HCT116 (cell line): Measurements from ENCODE around the gene GUCA2A. TPM values are rescaled to one million over a fixed set of nuclear protein-coding genes. Genes with fewer than 3 reads are reported as not detected.

Experiments used
- ATAC-seq: fragments of 200-7000 bp; cut with Tn5 transposase; 2 replicates; pipeline ENCODE4 v1.9.1; 2020; ENCODE audit warnings: mild to moderate bottlenecking, moderate library complexity
- BruUV-seq: library from RNA; stranded (reverse); fragments of 400-500 nt; replicated peaks from 2 replicates; lab custom pipeline; 2021; lab: Mats Ljungman, UMichigan
- CTCF ChIA-PET: fragments of 300-600 bp; sonication (Branson Sonifier 250); formaldehyde crosslinking; loops from one replicate; lab custom pipeline; 2021; ENCODE audit warnings: antibody characterized with exemption; lab: Charles Lee
- POLR2A ChIA-PET: fragments of 300-600, 350-600 bp; sonication (Branson Sonifier 250); formaldehyde crosslinking; loops from one replicate; lab custom pipeline; 2021; ENCODE audit warnings: antibody characterized with exemption; lab: Charles Lee
- RAD21 ChIA-PET, 2 experiments: fragments of 300-600 bp; sonication (Branson Sonifier 250); formaldehyde crosslinking; loops; one replicate each; lab custom pipeline; 2023; ENCODE audit warnings: low total read pairs in 2 of 2; ENCODE audit not compliant: uncharacterized antibody in 2 of 2, unreplicated experiment in 2 of 2, low non-redundant PET in 1 of 2; lab: Charles Lee
- DNase-seq: peaks from one replicate; pipeline ENCODE4 v3.0.0-alpha.2; 2010; ENCODE audit warnings: low read depth, low spot score
- H2AFZ ChIP-seq: fragments of 200-600 bp; shearing (Covaris generic), sonication (generic); 2 replicates; pipeline ENCODE4 v1.6.1; 2017; ENCODE audit warnings: low read depth, mixed run types, mixed read lengths, antibody characterized with exemption, low read length; ENCODE audit not compliant: poor library complexity, severe bottlenecking
- H3K27ac ChIP-seq: 2 replicates; pipeline ENCODE4 v1.5.1; 2012; ENCODE audit warnings: low read depth, low read length
- H3K27me3 ChIP-seq: fragments of 200-600 bp; sonication (generic); 2 replicates; pipeline ENCODE4 v1.6.1; 2016; ENCODE audit warnings: mixed run types, low read length, mixed read lengths; ENCODE audit not compliant: insufficient read depth
- H3K36me3 ChIP-seq, 2 experiments: fragments of 200-500 bp in 1 of 2; fragments of 200-600 bp in 1 of 2; sonication (Bioruptor generic) in 1 of 2; sonication (generic) in 1 of 2; 2 replicates each; pipeline versions ENCODE4 v1.5.1 to v1.6.1; 2014 to 2016; ENCODE audit warnings: low read length in 2 of 2, inconsistent platforms in 1 of 2, mixed read lengths in 1 of 2, mixed run types in 1 of 2; ENCODE audit not compliant: insufficient read depth in 2 of 2, control insufficient read depth in 1 of 2
- H3K4me1 ChIP-seq, 2 experiments: fragments of 200-600 bp in 1 of 2; sonication (generic) in 1 of 2; 2 replicates each; pipeline versions ENCODE4 v1.5.1 to v1.6.1; 2012 to 2017; ENCODE audit warnings: low read length in 2 of 2, inconsistent platforms in 1 of 2, mild to moderate bottlenecking in 1 of 2, mixed read lengths in 1 of 2, mixed run types in 1 of 2, moderate library complexity in 1 of 2; ENCODE audit not compliant: insufficient read depth in 2 of 2, control insufficient read depth in 1 of 2
- H3K4me2 ChIP-seq: fragments of 200-600 bp; sonication (generic); 2 replicates; pipeline ENCODE4 v1.6.1; 2017; ENCODE audit warnings: mixed run types, low read length, mixed read lengths
- H3K4me3 ChIP-seq, 2 experiments: fragments of 200-600 bp in 1 of 2; sonication (generic) in 1 of 2; replicated peaks in 1 of 2; 2 replicates each; pipeline ENCODE4 v1.5.1; 2011 to 2016; ENCODE audit warnings: low read length in 2 of 2, control low read depth in 1 of 2, low read depth in 1 of 2, mild to moderate bottlenecking in 1 of 2, mixed read lengths in 1 of 2, mixed run types in 1 of 2
- H3K79me2 ChIP-seq: fragments of 200-600 bp; sonication (generic); 2 replicates; pipeline ENCODE4 v1.6.1; 2017; ENCODE audit warnings: mild to moderate bottlenecking, mixed run types, low read length, moderate library complexity, mixed read lengths; ENCODE audit not compliant: insufficient read depth
- H3K9ac ChIP-seq: fragments of 200-600 bp; sonication (generic); 2 replicates; pipeline ENCODE4 v1.6.1; 2016; ENCODE audit warnings: low read length, mixed read lengths
- H3K9me2 ChIP-seq: fragments of 200-600 bp; sonication (generic), shearing (Covaris generic); 2 replicates; pipeline ENCODE4 v1.6.1; 2017; ENCODE audit warnings: mixed run types, mild to moderate bottlenecking, moderate library complexity; ENCODE audit not compliant: insufficient read depth
- H3K9me3 ChIP-seq, 2 experiments: fragments of 200-500 bp in 1 of 2; fragments of 200-600 bp in 1 of 2; sonication (Bioruptor generic) in 1 of 2; sonication (generic) in 1 of 2; 2 replicates each; pipeline ENCODE4 v1.6.1; 2014 to 2017; ENCODE audit warnings: low read length in 2 of 2, mixed read lengths in 2 of 2, inconsistent platforms in 1 of 2, low read depth in 1 of 2, mild to moderate bottlenecking in 1 of 2, mixed run types in 1 of 2, moderate library complexity in 1 of 2; ENCODE audit not compliant: control insufficient read depth in 1 of 2, insufficient read depth in 1 of 2
- H4K20me1 ChIP-seq: fragments of 200-600 bp; sonication (generic), shearing (Covaris generic); 2 replicates; pipeline ENCODE4 v1.6.1; 2017; ENCODE audit warnings: mixed run types, mild to moderate bottlenecking, moderate library complexity; ENCODE audit not compliant: insufficient read depth
- CBX3 ChIP-seq: IDR thresholded peaks from 2 replicates; pipeline ENCODE4 v1.6.1; 2012; ENCODE audit warnings: low read depth
- ELF1 ChIP-seq: IDR thresholded peaks from 2 replicates; pipeline ENCODE4 v1.6.1; 2012; ENCODE audit warnings: low read depth, borderline replicate concordance
- EZH2 ChIP-seq: fragments of 200-600 bp; sonication (generic); IDR thresholded peaks from 2 replicates; pipeline ENCODE4 v1.6.1; 2017; ENCODE audit warnings: antibody characterized with exemption, mixed run types
- EZH2phosphoT487 ChIP-seq: fragments of 200-600 bp; IDR thresholded peaks from 2 replicates; pipeline ENCODE4 v1.6.1; 2018; ENCODE audit warnings: antibody characterized with exemption, borderline replicate concordance
- POLR2A ChIP-seq: IDR thresholded peaks from 2 replicates; pipeline ENCODE4 v1.7.0; 2011; ENCODE audit warnings: borderline replicate concordance; ENCODE audit not compliant: insufficient read depth, insufficient read length; ENCODE audit errors: extremely low read depth
- POLR2AphosphoS5 ChIP-seq: IDR thresholded peaks from 2 replicates; pipeline ENCODE4 v1.6.1; 2011; ENCODE audit warnings: mild to moderate bottlenecking, low read depth, low read length, moderate library complexity
- RAD21 ChIP-seq: IDR thresholded peaks from 2 replicates; pipeline ENCODE4 v1.6.1; 2012; ENCODE audit warnings: low read depth, mild to moderate bottlenecking
- SIN3A ChIP-seq: IDR thresholded peaks from 2 replicates; pipeline ENCODE4 v1.6.1; 2012; ENCODE audit warnings: low read depth
- SP1 ChIP-seq: IDR thresholded peaks from 2 replicates; pipeline ENCODE4 v1.6.1; 2012; ENCODE audit warnings: low read depth
- SRF ChIP-seq: IDR thresholded peaks from 2 replicates; pipeline ENCODE4 v1.6.1; 2012; ENCODE audit warnings: low read depth
- YY1 ChIP-seq: IDR thresholded peaks from 2 replicates; pipeline ENCODE4 v1.6.1; 2011; ENCODE audit warnings: low read length, low read depth, moderate library complexity, mild to moderate bottlenecking; ENCODE audit not compliant: insufficient replicate concordance; ENCODE audit errors: extremely low read depth
- ZFX ChIP-seq: fragments of 450-650 bp; IDR thresholded peaks from 2 replicates; pipeline ENCODE4 v1.6.1; 2017
- ZNF274 ChIP-seq: fragments of 200-500 bp; sonication (Bioruptor generic); IDR thresholded peaks from 2 replicates; pipeline ENCODE4 v1.6.1; 2014; ENCODE audit warnings: mild to moderate bottlenecking, low read depth, low read length, inconsistent platforms
- intact Hi-C: fragments of 100-400 bp; cut with micrococcal nuclease; formaldehyde crosslinking; loops from 2 replicates; pipeline ENCODE4 v1.10.0; 2022
- total RNA-seq: library from RNA; stranded (reverse); gene quantifications from one replicate; pipeline ENCODE4 v1.2.1, GENCODE V29; 2021; ENCODE audit not compliant: unreplicated experiment
- TF ChIP-seq, protein P1 (sequence below): IDR thresholded peaks from 2 replicates; pipeline ENCODE4 v1.6.1; 2012; ENCODE audit warnings: low read depth
- TF ChIP-seq, protein P2 (sequence below): IDR thresholded peaks from 2 replicates; pipeline ENCODE4 v1.6.1; 2012
- TF ChIP-seq, protein P3 (sequence below): IDR thresholded peaks from 2 replicates; pipeline ENCODE4 v1.6.1; 2012
- TF ChIP-seq, protein P4 (sequence below), 3 experiments: fragments of 200-600 bp in 1 of 3; sonication (generic) in 1 of 3; IDR thresholded peaks in 2 of 3; conservative IDR thresholded peaks in 1 of 3; 2 replicates each; pipeline ENCODE4 v1.5.1; 2012 to 2017; ENCODE audit warnings: low read depth in 2 of 3, low read length in 2 of 3, antibody characterized with exemption in 1 of 3, borderline replicate concordance in 1 of 3, control low read depth in 1 of 3, mild to moderate bottlenecking in 1 of 3, mixed read lengths in 1 of 3, mixed run types in 1 of 3, moderate library complexity in 1 of 3; ENCODE audit not compliant: insufficient read depth in 1 of 3
- TF ChIP-seq, protein P5 (sequence below): IDR thresholded peaks from 2 replicates; pipeline ENCODE4 v1.6.1; 2011; ENCODE audit warnings: mild to moderate bottlenecking, low read length, moderate library complexity; ENCODE audit not compliant: insufficient replicate concordance; ENCODE audit errors: extremely low read depth

GUCA2A gene
- total RNA-seq, 1 experiment from 2014 or later, result not detected

DNA sequence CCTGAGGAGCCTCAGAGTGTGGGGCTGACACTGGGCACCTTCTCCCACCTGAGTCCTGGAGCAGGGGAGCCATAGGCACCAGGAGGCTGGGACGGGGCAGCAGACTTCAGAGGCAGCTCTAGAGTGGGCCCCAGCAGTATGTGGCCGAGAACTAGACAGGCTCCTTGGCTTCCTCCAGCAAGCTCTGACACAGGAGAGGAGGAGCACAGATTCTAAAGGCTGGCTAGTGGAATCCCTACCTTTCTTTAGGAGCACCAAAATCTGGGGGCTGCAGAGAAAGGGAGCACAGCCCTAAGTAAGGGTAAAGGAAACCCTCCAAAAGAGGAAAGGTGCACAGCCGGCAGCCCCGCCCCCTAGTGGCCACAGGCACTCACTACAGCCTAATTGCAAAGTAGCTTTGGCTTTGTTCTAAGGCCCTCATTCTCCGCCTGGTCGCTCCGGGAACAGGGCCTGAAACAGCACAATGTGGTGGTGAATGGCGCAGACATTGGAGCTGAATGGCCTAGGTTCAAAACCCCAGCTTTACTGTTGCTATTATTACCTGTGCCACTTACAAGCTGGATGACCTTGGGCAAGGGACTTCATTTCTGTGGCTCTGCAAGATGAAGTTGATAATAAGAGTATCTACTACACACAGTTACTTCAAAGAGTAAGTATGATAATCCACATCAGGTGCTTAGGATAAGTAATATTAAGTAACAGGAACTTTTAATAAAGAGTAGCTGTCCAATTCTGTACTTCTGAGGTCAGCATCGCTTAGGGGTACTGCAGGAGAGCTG is 8.8 kb upstream of the GUCA2A start:
- H3K27ac ChIP-seq, result no peak overlapping the region
- H3K36me3 ChIP-seq, result no peaks in the 10 kb centered on the region
- no peak overlapping the region for H3K9ac ChIP-seq
- H3K4me2 ChIP-seq, result no peak overlapping the region
- CTCF ChIA-PET, result interaction anchor here (0.6 to 2.3 kb wide), 22 partner anchors 9 to 812 kb away, joined by 3 to 21 read pairs (median 4); partner anchors contain the start of genes C1orf50 and P3H1
- H3K9me3 ChIP-seq, result no peaks in the 10 kb centered on the region
- H3K4me3 ChIP-seq, result no peak overlapping the region
- TF ChIP-seq ELF1, result no peak
- no peak for TF ChIP-seq SRF
- TF ChIP-seq, protein P1, sequence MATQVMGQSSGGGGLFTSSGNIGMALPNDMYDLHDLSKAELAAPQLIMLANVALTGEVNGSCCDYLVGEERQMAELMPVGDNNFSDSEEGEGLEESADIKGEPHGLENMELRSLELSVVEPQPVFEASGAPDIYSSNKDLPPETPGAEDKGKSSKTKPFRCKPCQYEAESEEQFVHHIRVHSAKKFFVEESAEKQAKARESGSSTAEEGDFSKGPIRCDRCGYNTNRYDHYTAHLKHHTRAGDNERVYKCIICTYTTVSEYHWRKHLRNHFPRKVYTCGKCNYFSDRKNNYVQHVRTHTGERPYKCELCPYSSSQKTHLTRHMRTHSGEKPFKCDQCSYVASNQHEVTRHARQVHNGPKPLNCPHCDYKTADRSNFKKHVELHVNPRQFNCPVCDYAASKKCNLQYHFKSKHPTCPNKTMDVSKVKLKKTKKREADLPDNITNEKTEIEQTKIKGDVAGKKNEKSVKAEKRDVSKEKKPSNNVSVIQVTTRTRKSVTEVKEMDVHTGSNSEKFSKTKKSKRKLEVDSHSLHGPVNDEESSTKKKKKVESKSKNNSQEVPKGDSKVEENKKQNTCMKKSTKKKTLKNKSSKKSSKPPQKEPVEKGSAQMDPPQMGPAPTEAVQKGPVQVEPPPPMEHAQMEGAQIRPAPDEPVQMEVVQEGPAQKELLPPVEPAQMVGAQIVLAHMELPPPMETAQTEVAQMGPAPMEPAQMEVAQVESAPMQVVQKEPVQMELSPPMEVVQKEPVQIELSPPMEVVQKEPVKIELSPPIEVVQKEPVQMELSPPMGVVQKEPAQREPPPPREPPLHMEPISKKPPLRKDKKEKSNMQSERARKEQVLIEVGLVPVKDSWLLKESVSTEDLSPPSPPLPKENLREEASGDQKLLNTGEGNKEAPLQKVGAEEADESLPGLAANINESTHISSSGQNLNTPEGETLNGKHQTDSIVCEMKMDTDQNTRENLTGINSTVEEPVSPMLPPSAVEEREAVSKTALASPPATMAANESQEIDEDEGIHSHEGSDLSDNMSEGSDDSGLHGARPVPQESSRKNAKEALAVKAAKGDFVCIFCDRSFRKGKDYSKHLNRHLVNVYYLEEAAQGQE, result no peak
- TF ChIP-seq RAD21, result peak; percentile 82
- no peak for TF ChIP-seq ZNF274
- TF ChIP-seq, protein P2, sequence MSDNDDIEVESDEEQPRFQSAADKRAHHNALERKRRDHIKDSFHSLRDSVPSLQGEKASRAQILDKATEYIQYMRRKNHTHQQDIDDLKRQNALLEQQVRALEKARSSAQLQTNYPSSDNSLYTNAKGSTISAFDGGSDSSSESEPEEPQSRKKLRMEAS, result no peak
- TF ChIP-seq, protein P3, sequence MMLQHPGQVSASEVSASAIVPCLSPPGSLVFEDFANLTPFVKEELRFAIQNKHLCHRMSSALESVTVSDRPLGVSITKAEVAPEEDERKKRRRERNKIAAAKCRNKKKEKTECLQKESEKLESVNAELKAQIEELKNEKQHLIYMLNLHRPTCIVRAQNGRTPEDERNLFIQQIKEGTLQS, result no peak
- TF ChIP-seq EZH2, result no peak
- no peak for TF ChIP-seq EZH2phosphoT487
- no peak for TF ChIP-seq SP1
- no peak for TF ChIP-seq YY1
- TF ChIP-seq, protein P4, sequence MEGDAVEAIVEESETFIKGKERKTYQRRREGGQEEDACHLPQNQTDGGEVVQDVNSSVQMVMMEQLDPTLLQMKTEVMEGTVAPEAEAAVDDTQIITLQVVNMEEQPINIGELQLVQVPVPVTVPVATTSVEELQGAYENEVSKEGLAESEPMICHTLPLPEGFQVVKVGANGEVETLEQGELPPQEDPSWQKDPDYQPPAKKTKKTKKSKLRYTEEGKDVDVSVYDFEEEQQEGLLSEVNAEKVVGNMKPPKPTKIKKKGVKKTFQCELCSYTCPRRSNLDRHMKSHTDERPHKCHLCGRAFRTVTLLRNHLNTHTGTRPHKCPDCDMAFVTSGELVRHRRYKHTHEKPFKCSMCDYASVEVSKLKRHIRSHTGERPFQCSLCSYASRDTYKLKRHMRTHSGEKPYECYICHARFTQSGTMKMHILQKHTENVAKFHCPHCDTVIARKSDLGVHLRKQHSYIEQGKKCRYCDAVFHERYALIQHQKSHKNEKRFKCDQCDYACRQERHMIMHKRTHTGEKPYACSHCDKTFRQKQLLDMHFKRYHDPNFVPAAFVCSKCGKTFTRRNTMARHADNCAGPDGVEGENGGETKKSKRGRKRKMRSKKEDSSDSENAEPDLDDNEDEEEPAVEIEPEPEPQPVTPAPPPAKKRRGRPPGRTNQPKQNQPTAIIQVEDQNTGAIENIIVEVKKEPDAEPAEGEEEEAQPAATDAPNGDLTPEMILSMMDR (IDR thresholded peaks at IDR 0.05 in 2 of 3, conservative IDR thresholded peaks at IDR 0.05 in 1 of 3; ENCODE audit: borderline replicate concordance in 1 of 3, insufficient read depth in 1 of 3, low read depth in 2 of 3, low read length in 2 of 3), result peak; percentile 70 to 98 (median 93); a peak in 5 of 6 replicates
- TF ChIP-seq, protein P5, sequence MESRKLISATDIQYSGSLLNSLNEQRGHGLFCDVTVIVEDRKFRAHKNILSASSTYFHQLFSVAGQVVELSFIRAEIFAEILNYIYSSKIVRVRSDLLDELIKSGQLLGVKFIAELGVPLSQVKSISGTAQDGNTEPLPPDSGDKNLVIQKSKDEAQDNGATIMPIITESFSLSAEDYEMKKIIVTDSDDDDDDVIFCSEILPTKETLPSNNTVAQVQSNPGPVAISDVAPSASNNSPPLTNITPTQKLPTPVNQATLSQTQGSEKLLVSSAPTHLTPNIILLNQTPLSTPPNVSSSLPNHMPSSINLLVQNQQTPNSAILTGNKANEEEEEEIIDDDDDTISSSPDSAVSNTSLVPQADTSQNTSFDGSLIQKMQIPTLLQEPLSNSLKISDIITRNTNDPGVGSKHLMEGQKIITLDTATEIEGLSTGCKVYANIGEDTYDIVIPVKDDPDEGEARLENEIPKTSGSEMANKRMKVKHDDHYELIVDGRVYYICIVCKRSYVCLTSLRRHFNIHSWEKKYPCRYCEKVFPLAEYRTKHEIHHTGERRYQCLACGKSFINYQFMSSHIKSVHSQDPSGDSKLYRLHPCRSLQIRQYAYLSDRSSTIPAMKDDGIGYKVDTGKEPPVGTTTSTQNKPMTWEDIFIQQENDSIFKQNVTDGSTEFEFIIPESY, result no peak
- no peak for TF ChIP-seq POLR2A
- TF ChIP-seq CBX3, result no peak
- TF ChIP-seq ZFX, result no peak
- no peak for TF ChIP-seq SIN3A
- no peak for TF ChIP-seq POLR2AphosphoS5
- DNase-seq (no peak), ATAC-seq (peak; percentile 82)
- H3K9me2 ChIP-seq, result no peaks in the 10 kb centered on the region
- RAD21 ChIA-PET, result interaction anchor here in 1 of 2 experiments (1.1 kb wide), 1 partner anchor 361 kb away, joined by 3 read pairs; no protein-coding TSS in a partner anchor
- intact Hi-C loops, result loop anchor here (1.0 to 10.0 kb wide), 4 partner anchors 26 to 909 kb away; no protein-coding TSS in a partner anchor
- H3K79me2 ChIP-seq, result no peaks in the 10 kb centered on the region
- H3K4me1 ChIP-seq, result peaks cover 4 to 14% of the 10 kb centered on the region in 2 experiments
- H2AFZ ChIP-seq, result no peak overlapping the region
- BruUV-seq, result no TSS peak
- POLR2A ChIA-PET, result no interaction called here
- H4K20me1 ChIP-seq, result 0 out of 2 replicates have a peak, but pooled peaks cover 5% of the 10 kb centered on the region
- no peaks in the 10 kb centered on the region for H3K27me3 ChIP-seq
